Activated T-cell treated with anti-CD3 and anti-CD28 coated beads, Interleukin-2, amount 50 U/mL, for 24 hours (primary cell): ENCODE results near the gene ZNF341.
A peak's percentile ranks its signal among the peaks of the same experiment; 100 is the strongest.
"Not testable (repeated sequence)": the region's sequence is repeated elsewhere in the genome, so short reads cannot be mapped to it uniquely, and the experiment has no call there.

Experiments used
- DNase-seq: peaks from one replicate; pipeline ENCODE4 v3.0.0-alpha.2; 2020
- H3K27ac Mint-ChIP-seq: 2 replicates; pipeline ENCODE4 v1.8.0; 2020; ENCODE audit warnings: mild to moderate bottlenecking, mixed read lengths
- H3K27me3 Mint-ChIP-seq: 2 replicates; pipeline ENCODE4 v1.8.0; 2020; ENCODE audit warnings: mixed read lengths
- H3K36me3 Mint-ChIP-seq: 2 replicates; pipeline ENCODE4 v1.8.0; 2020; ENCODE audit warnings: low read depth, mixed read lengths
- H3K4me1 Mint-ChIP-seq: 2 replicates; pipeline ENCODE4 v1.8.0; 2020; ENCODE audit warnings: low read depth, mixed read lengths
- H3K4me3 Mint-ChIP-seq: 2 replicates; pipeline ENCODE4 v1.8.0; 2020; ENCODE audit warnings: mild to moderate bottlenecking, moderate library complexity, mixed read lengths
- H3K9me3 Mint-ChIP-seq: 2 replicates; pipeline ENCODE4 v1.8.0; 2020; ENCODE audit warnings: mixed read lengths

ZNF341 gene

DNA sequence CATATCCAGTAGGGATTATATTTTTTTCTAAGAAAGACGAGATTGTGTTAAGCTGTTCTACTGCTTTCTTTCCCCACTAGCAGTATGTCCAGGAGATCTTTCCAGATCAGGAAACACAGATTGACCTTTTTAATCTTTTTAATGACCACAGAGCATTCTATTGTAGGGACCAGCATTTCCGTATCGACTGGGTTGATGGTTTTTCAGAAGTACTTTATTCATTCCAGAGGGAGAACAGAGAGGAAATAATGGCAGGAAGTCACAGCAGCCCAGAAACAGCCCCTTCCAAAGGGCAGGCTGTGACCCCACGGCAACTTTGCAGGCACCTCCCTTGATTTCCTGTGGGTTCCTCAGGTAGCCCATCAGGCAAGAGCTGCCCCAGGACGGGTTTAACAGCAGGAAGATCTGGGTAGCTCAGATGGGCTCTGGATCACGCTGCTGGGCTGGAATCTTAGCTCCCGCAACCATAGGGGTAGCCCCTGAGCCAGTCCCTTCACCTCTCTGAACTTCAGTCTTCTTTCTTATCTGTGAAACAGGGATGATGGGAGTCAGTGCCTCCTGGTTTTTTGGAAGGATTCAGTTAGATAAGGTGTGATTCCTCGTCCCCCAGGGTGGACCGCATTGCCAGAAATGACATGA is 55.6 kb downstream of the ZNF341 start:
- H3K27ac Mint-ChIP-seq = peak overlapping the region; percentile 2
- H3K9me3 Mint-ChIP-seq = no peaks in the 10 kb centered on the region
- H3K4me1 Mint-ChIP-seq = peaks cover 11% of the 10 kb centered on the region
- no peak for DNase-seq
- no peak overlapping the region for H3K4me3 Mint-ChIP-seq
- H3K36me3 Mint-ChIP-seq = peaks cover 30% of the 10 kb centered on the region
- H3K27me3 Mint-ChIP-seq = no peaks in the 10 kb centered on the region

- DNase-seq = no peak
- H3K36me3 Mint-ChIP-seq = peaks cover 25% of the 10 kb centered on the region
- peaks cover 12% of the 10 kb centered on the region for H3K4me1 Mint-ChIP-seq
- H3K27ac Mint-ChIP-seq = no peak overlapping the region
- no peak overlapping the region for H3K4me3 Mint-ChIP-seq
- H3K27me3 Mint-ChIP-seq = no peaks in the 10 kb centered on the region
- H3K9me3 Mint-ChIP-seq = no peaks in the 10 kb centered on the region
Observed at GRCh38 chr20:33788351-33789049, 56.7 kb downstream of the ZNF341 start.

GRCh38 chr20:33789109-33789857 is 57.5 kb downstream of the ZNF341 start:
- Mint-ChIP-seq H3K27me3 (no peaks in the 10 kb centered on the region), H3K4me3 (no peak overlapping the region), H3K4me1 (peaks cover 12% of the 10 kb centered on the region), H3K9me3 (no peaks in the 10 kb centered on the region), H3K27ac (no peak overlapping the region), H3K36me3 (peaks cover 25% of the 10 kb centered on the region)
- no peak for DNase-seq

DNA sequence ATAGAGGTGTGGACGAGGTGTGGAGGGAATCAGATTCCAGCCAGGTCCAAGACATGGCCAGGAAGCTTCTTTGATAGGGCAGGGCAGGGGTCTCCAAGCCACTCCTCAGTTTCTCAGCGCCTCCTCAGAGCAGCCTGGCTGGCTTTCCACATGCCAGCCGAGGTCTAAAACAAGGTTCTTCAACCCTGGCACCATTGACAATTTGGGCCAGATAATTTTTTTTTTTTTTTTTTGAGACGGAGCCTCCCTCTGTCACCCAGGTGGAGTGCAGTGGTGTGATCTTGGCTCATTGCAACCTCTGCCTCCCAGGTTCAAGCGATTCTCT is 58.0 kb downstream of the ZNF341 start:
- Mint-ChIP-seq H3K36me3 (peaks cover 25% of the 10 kb centered on the region), H3K9me3 (no peaks in the 10 kb centered on the region), H3K4me1 (peaks cover 12% of the 10 kb centered on the region), H3K4me3 (no peak overlapping the region), H3K27me3 (no peaks in the 10 kb centered on the region), H3K27ac (no peak overlapping the region)
- no peak for DNase-seq

DNA sequence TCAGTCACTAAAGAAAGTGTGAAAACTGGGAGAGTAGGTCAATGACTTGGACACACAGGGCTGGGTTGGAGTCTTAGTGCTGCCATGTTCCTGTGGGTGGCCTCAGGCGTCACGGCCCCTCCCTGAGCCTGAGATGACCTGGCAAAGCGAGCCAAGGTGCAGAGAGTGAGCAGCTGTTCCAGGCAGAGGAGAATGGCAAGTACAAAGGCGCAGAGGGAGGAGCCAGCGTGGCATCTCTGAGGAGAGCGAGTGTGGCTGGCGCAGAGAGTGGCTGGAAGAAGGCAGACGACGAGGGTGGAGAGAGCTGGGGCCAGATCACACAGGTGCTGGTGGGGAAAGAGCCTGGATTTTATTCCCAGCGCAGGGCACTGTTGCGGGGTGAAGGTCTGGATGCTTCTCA is 58.8 kb downstream of the ZNF341 start:
- Mint-ChIP-seq H3K4me3 (no peak overlapping the region), H3K27me3 (no peaks in the 10 kb centered on the region), H3K9me3 (no peaks in the 10 kb centered on the region), H3K4me1 (peaks cover 12% of the 10 kb centered on the region), H3K36me3 (peaks cover 25% of the 10 kb centered on the region), H3K27ac (no peak overlapping the region)
- DNase-seq = no peak

DNA sequence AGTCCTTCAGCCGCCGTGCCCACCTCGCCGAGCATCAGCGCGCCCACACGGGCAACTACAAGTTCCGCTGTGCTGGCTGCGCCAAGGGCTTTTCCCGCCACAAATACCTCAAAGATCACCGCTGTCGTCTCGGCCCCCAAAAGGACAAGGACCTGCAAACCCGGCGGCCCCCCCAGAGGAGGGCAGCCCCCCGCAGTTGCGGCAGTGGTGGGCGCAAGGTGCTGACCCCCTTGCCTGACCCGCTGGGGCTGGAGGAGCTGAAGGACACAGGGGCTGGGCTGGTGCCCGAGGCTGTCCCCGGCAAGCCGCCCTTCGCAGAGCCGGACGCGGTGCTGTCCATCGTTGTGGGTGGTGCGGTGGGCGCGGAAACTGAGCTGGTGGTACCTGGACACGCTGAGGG is 59.2 kb downstream of the ZNF341 start:
- no peak overlapping the region for H3K4me3 Mint-ChIP-seq
- H3K9me3 Mint-ChIP-seq = no peaks in the 10 kb centered on the region
- peaks cover 8% of the 10 kb centered on the region for H3K4me1 Mint-ChIP-seq
- H3K36me3 Mint-ChIP-seq = peaks cover 25% of the 10 kb centered on the region
- no peaks in the 10 kb centered on the region for H3K27me3 Mint-ChIP-seq
- DNase-seq = no peak
- no peak overlapping the region for H3K27ac Mint-ChIP-seq

DNA sequence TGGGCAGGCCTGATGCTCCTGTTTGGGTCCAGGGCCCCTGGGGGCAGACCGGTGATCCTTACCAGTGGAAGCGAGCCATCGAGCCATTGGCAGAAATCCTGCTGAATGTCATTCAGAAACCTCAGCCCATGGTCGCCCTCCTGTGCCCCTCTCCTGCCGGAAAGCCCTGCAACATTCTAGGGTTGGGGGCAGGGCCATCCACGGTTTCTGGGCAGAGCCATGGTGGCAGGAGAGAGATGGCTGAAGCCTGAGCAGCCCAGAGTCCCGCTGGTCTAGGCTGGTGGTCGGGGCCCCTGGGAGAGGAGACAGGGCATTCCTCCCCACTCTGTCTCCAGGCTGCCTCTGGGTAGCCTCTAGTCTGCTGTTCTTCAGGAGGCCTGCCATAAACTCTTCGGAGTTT is 59.7 kb downstream of the ZNF341 start:
- H3K27me3 Mint-ChIP-seq = no peaks in the 10 kb centered on the region
- no peak for DNase-seq
- H3K27ac Mint-ChIP-seq = no peak overlapping the region
- H3K9me3 Mint-ChIP-seq = no peaks in the 10 kb centered on the region
- peaks cover 24% of the 10 kb centered on the region for H3K36me3 Mint-ChIP-seq
- H3K4me3 Mint-ChIP-seq = no peak overlapping the region
- H3K4me1 Mint-ChIP-seq = peaks cover 5% of the 10 kb centered on the region

GRCh38 chr20:33791959-33792597 is 60.3 kb downstream of the ZNF341 start:
- Mint-ChIP-seq H3K9me3 (no peaks in the 10 kb centered on the region), H3K36me3 (peaks cover 24% of the 10 kb centered on the region), H3K27ac (no peak overlapping the region), H3K4me1 (peaks cover 3% of the 10 kb centered on the region), H3K27me3 (no peaks in the 10 kb centered on the region), H3K4me3 (no peak overlapping the region)
- peak; percentile 72 for DNase-seq

- peaks cover 24% of the 10 kb centered on the region for H3K36me3 Mint-ChIP-seq
- H3K27ac Mint-ChIP-seq, H3K9me3 Mint-ChIP-seq, H3K4me1 Mint-ChIP-seq, H3K4me3 Mint-ChIP-seq, DNase-seq, H3K27me3 Mint-ChIP-seq: not testable (repeated sequence)
Observed at GRCh38 chr20:33792598-33792989, 60.8 kb downstream of the ZNF341 start.

DNA sequence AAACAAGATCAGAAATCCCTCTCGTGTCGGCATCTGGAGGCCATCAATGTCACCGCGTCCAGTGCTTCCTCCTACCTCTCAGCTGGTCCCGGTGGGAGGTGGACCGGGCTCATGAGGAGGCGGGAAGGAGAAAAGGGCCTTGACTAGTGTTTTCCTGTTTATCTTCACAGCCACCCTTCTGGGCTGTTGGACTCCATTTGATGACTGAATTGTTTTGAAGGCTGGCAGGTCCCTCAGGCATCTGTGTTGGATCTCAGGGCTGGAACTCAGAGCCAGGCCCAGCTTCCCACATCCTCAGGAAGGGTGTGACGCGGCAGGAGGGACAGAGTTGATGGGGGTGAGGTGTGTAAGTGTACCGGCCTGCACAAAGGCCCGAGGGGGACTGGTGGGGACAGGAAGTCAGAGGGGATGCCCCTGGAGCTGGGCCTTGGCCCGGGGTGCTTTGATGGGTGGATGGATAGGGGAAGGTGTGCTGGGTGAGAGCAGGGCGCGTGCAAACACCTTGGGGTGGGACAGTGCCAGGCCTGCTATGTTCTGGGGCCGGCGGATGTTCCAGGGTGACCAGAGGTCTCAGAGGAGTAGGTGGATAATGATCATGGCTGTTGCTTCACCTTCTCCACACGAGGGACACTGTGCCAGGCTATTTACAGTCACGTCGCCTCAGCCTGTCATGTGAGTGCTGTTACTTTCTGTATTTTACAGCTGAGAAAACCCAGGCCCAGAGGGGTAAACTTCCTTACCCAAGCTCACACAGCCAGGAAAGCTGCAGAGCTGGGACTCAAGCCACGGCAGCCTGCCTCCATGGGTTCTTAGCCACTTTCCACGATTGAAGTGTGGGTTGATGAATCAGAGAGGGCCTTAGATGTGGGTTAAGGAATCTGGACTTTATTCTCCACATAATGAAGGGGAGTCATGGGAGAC is 61.5 kb downstream of the ZNF341 start:
- Mint-ChIP-seq H3K27ac (peak overlapping the region; percentile 41), H3K4me3 (no peak overlapping the region), H3K36me3 (peaks cover 24% of the 10 kb centered on the region), H3K27me3 (no peaks in the 10 kb centered on the region), H3K4me1 (peaks cover 1% of the 10 kb centered on the region), H3K9me3 (no peaks in the 10 kb centered on the region)
- DNase-seq = no peak

DNA sequence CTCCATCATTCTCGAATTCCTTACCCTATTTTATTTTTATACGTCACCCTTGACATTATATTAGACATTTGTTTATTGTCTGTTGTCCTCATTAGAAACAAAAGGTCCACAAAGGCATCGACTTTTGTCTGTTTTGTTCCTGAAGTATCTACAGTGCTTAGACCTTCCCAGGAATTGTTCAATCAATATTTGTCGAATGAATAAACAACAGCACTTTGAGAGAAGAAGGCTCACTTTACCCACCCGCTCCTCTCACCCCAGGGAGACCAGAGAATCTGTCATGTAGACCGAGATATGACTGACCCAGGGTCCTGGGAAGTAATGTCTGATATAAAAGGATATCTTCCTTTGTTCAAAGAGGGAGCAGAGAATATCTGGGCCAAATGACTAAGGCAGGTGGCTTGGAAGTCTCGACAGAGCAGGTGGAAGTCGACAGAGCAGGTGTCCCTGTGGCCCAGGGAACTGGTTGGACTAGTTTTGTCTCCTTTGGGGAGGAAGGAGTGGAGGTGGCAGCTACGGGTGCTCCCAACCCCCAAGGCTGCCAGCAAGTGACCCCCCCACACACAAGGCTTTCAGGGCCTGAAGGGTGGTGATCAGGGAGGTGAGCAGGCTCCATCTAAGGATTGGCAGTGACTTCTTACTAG is 64.6 kb downstream of the ZNF341 start:
- H3K36me3 Mint-ChIP-seq = peaks cover 3% of the 10 kb centered on the region
- H3K9me3 Mint-ChIP-seq = no peaks in the 10 kb centered on the region
- peaks cover 1% of the 10 kb centered on the region for H3K4me1 Mint-ChIP-seq
- no peak for DNase-seq
- H3K27ac Mint-ChIP-seq = no peak overlapping the region
- no peaks in the 10 kb centered on the region for H3K27me3 Mint-ChIP-seq
- H3K4me3 Mint-ChIP-seq = no peak overlapping the region

DNA sequence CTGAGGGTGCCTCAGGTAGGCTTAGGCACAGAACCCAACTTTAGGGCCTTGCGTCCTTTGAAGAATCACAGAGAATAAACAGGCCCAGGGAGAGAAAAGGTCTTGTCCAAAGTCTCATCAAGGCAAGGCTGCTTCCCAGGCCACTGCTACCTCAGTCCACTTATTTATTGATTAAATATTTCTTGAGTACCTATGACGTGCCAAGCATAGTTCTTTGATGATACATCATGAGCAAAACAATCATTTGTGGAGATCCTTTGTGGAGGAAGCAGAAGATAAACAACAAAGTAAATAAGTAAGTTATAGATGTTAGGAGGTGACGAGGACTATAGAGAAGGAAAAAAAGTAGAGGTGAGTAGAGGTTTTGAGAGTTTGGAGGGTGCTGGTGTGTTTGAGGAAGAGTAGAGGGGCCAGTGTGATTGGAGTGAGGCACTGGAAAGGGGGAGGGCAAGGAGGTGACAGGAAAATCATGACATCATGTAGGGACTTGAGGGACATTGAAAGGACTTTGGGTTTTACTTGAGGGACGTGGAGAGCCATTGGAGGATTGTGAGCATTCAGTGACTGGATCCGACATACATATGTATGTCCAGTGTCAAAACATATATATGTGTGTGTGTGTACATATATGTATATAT is 65.2 kb downstream of the ZNF341 start:
- no peak for DNase-seq
- peaks cover 1% of the 10 kb centered on the region for H3K4me1 Mint-ChIP-seq
- peaks cover under 1% of the 10 kb centered on the region for H3K36me3 Mint-ChIP-seq
- H3K9me3 Mint-ChIP-seq = no peaks in the 10 kb centered on the region
- no peak overlapping the region for H3K27ac Mint-ChIP-seq
- no peak overlapping the region for H3K4me3 Mint-ChIP-seq
- H3K27me3 Mint-ChIP-seq = no peaks in the 10 kb centered on the region

DNA sequence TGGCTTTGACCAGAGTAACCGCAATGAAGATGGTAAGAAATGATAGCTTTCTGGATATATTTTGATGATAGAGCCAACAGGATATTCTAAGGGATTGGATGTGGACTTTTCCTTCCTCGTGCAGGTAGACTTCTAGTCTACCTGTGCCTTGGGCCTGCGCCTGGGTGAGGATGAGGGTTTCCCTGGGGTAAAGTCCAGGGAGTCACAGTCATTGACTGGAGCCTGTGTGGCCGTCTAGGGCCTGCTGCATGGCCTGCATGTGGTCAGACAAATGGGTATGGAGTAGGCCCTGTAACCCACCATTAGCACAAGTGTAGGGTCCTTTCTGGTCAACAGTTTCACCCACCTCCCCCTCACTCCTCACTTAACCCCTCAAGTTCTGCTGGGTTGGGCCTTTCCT is 66.6 kb downstream of the ZNF341 start:
- Mint-ChIP-seq H3K4me3 (no peak overlapping the region), H3K27me3 (no peaks in the 10 kb centered on the region), H3K4me1 (no peaks in the 10 kb centered on the region), H3K36me3 (no peaks in the 10 kb centered on the region), H3K9me3 (no peaks in the 10 kb centered on the region), H3K27ac (no peak overlapping the region)
- DNase-seq = no peak
